DOHH2 (cell line): ENCODE data around the gene PAK1.

Experiments
- CTCF ChIP-seq: fragments of 200-600 bp; sonication (generic); IDR thresholded peaks from one replicate; pipeline ENCODE4 v1.5.1; 2014; ENCODE audit warnings: antibody characterized with exemption, mild to moderate bottlenecking, low read depth, low read length; ENCODE audit not compliant: poor library complexity, severe bottlenecking
- EZH2phosphoT487 ChIP-seq: fragments of 200-600 bp; sonication (generic); IDR thresholded peaks from 2 replicates; pipeline ENCODE4 v1.6.1; 2017; ENCODE audit warnings: borderline replicate concordance, mild to moderate bottlenecking, antibody characterized with exemption, low read length, moderate library complexity, mixed read lengths

- TF ChIP-seq CTCF = no peak
- no peak for TF ChIP-seq EZH2phosphoT487
These were observed 148.7 kb downstream of the PAK1 start for GRCh38 chr11:77325159-77325558.
